Lower leg skin (tissue), 3 donors: ENCODE results near the gene MCOLN1.

ENCODE experiments used
- POLR2A ChIP-seq, 2 donors: fragments of 450-650 bp; IDR thresholded peaks; one replicate each; pipeline ENCODE4 v1.6.1; 2016 to 2017; ENCODE audit warnings: antibody characterized with exemption in 2 of 2, mild to moderate bottlenecking in 1 of 2, moderate library complexity in 1 of 2
- TF ChIP-seq, protein P1 (sequence below), 3 donors: fragments of 450-650 bp; IDR thresholded peaks; one replicate each; pipeline ENCODE4 v1.5.1; 2016; ENCODE audit warnings: antibody characterized with exemption in 3 of 3, mild to moderate bottlenecking in 3 of 3, moderate library complexity in 2 of 3

DNA sequence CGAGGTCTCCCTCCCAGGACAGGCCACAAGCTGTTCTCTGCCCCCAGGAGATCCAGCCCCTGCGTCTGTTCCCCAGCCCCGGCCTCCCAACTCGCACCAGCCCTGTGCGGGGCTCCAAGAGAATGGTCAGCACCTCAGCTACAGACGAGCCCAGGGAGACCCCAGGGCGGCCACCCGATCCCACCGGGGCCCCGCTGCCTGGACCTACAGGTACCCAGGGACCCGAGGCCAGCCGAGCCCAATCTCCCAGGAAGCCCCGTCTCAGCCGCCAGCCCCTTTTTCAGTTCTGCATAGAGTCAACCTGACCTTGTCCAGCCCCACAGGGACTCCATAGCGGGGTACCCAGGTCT is 19.0 kb downstream of the MCOLN1 start:
- TF ChIP-seq, protein P1, sequence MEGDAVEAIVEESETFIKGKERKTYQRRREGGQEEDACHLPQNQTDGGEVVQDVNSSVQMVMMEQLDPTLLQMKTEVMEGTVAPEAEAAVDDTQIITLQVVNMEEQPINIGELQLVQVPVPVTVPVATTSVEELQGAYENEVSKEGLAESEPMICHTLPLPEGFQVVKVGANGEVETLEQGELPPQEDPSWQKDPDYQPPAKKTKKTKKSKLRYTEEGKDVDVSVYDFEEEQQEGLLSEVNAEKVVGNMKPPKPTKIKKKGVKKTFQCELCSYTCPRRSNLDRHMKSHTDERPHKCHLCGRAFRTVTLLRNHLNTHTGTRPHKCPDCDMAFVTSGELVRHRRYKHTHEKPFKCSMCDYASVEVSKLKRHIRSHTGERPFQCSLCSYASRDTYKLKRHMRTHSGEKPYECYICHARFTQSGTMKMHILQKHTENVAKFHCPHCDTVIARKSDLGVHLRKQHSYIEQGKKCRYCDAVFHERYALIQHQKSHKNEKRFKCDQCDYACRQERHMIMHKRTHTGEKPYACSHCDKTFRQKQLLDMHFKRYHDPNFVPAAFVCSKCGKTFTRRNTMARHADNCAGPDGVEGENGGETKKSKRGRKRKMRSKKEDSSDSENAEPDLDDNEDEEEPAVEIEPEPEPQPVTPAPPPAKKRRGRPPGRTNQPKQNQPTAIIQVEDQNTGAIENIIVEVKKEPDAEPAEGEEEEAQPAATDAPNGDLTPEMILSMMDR (IDR thresholded peaks at IDR 0.05), result no peak
- TF ChIP-seq POLR2A (IDR thresholded peaks at IDR 0.05), result no peak
